Hepatic stellate cell (primary cell): ENCODE data around the gene CCDC47.

Source experiments
- DNase-seq: peaks from one replicate; pipeline ENCODE4 v3.0.0; 2011; ENCODE audit warnings: low spot score

CCDC47 gene

DNA sequence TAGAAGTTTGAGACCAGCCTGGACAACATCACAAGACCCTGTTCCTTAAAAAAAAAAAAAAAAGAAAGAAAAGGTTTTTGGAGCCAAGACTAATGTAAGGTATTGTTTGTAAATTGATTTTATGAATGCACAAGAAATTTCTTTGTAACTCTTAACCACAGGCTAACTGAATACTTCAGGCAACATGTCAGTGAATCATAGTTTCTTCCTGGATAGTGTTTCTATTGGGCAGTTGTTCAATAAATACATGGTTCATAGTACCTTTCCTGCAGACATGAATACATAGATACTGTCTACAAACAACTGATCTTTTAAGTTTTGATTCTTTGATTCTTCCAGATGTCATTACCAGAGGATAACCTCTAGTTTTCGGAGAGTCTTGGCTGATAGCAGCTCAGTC lies 12.2 kb upstream of the CCDC47 start:
- DNase-seq: peak; percentile 40

DNA sequence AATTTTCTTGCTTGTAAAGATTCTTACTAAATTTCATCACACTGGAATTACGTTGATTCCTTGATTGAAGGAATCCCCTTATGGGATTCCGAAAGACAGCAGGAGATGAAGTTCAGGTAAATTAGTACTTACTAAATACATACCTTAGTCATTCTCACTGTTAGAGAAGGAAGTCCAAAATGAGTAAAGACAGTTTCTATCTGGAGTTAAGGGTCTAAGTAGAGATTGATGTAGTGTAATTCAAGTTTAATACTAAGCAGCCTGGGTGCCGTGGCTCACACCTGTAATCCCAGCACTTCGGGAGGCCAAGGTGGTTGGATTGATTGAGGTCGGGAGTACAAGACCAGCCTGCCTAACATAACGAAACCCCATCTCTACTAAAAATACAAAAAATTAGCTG lies 10.1 kb upstream of the CCDC47 start:
- no peak for DNase-seq

GRCh38 chr17:63780928-63781327 lies 7.5 kb upstream of the CCDC47 start:
- no peak for DNase-seq

GRCh38 chr17:63780507-63780906 lies 7.1 kb upstream of the CCDC47 start:
- no peak for DNase-seq

GRCh38 chr17:63775420-63775819 lies 2.0 kb upstream of the CCDC47 start:
- no peak for DNase-seq

DNA sequence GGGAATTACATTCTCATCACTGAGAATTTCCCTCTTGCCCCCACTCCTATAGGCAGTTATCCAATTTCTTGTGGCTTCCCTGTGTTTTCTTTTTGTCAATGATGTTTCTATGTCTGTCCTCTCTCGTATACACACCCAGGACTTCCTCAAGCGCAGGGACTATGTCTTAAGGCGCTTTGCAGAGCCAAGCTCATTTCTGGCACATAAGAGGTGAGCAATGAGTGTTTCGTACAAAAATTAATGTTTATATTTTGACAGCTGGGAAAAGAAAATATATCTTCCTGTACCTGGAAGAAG lies 1.5 kb upstream of the CCDC47 start:
- DNase-seq: peak; percentile 21

GRCh38 chr17:63774141-63774968 lies 958 bp upstream of the CCDC47 start, which contains the start of gene DDX42:
Gene DDX42, plus strand, starts transcription at chr17:63774170. Its CDS starts 12,880 bp downstream, at chr17:63787050.
- peak; percentile 54 for DNase-seq

GRCh38 chr17:63772801-63773271 lies 561 bp downstream of the CCDC47 start:
- DNase-seq: peak; percentile 17

GRCh38 chr17:63768433-63768832 lies 5.0 kb downstream of the CCDC47 start:
- DNase-seq: no peak

DNA sequence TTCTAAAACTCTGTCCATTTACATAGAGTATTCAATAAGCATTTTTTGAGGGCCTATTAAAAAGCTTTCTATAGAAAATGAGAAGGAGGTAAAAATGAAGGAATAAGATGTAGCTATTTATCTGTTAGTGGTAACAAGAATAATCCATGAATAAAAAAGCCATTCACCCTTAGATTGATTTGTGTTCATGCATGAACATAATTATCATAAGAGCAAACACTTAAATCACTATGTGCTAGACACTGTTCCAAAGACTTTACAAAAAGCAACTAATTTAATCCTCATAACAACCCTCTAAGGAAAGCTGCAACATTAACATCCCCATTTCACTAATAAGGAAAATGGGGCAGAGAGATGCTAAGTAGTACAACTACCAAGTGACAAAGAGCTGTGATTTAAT lies 6.6 kb downstream of the CCDC47 start:
- no peak for DNase-seq

- no peak for DNase-seq
Measured at GRCh38 chr17:63764716-63765115, 8.7 kb downstream of the CCDC47 start.

DNA sequence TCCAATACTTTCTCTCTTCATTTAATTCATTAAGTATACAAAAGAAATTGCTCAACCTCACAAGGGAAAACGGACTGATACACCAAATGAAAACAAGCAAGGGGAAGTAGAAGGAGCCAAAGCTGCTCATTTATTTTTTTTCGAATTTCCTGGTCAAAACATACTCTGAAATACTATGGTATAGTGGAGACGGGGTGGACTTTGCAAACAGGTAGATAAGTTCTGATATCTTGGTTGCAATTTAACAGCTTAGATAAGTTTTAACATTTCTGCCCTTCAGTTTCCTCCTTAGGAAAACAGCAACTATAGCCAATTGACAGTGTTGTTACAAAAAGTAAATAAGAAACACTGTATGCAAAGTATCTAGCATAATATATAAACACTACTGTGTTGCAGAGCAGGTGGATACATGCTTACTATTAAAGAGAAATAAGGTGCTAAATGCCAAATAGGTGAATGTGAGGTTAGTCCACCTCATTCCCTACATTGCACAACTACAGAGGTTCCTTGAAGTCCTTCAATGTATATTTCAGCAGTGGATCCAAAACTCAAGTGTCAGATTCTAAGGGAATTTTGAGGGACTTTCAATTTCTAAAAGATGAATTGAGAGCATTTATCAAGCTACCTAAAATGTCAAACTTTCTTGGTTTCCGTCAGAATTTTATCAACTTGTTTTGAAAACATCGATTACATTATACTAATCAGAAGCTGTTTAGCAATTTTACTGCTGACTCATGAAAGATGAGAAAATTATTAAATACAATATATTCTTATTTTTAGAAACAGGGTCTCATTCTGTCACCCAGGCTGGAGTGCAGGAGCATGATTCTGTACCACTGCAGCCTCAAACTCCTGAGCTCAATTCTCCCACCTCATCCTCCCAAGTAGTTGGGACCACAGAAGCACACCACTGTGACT lies 11.0 kb downstream of the CCDC47 start:
- no peak for DNase-seq

DNA sequence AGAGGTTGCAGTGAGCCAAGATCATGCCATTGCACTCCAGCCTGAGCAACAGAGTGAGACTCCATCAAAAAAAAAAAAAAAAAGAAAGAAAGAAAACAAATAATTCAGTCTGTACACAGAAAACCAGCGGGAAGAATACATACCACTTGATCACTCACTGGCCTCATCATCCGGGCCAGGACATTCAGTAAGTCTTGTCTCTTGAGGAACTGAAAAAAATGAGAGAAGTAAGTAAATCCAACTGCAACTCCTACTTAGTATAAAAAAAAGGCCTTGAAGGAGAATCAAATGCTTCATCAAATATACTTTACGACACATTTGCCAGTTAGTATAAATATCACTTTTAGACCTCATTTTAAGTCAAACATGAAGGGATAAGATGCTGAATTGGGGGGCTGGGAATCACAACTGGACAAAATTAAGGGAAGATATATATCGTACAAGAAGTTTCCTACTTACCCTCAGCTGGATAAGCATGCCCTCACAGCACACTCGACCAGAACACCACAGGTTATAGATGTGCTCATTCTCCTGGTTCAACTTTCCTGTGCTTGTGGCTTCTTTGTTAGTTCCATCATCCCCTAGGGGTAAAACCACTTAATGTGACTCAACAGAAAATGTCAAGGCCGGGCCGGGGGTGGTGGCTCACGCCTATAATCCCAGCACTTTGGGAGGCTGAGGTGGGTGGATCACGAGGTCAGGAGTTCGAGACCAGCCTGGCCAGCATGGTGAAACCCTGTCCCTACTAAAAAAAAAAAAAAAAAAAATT lies 12.4 kb downstream of the CCDC47 start:
- no peak for DNase-seq

GRCh38 chr17:63758428-63758827 lies 15.0 kb downstream of the CCDC47 start:
- no peak for DNase-seq

- DNase-seq: no peak
Measured at GRCh38 chr17:63754046-63754445, 19.4 kb downstream of the CCDC47 start.

DNA sequence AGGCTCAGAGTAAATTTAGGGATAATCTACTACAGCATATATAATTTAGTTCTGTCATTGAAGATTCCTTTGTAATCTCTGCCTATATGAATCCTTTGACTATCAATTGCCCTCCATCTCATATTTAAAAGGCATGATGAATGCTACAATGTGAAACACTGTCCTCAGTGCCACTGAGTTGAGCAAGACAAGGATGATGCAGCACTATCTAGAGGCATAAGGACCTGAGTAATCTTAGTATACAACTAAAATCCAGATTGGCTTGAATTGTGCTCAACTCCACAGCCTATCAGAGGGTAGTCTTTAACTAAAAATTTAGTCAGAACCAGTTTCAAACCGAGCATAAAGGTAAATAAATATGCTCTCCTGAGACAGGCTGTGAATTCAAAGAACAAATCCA lies 20.2 kb downstream of the CCDC47 start:
- DNase-seq: no peak

DNA sequence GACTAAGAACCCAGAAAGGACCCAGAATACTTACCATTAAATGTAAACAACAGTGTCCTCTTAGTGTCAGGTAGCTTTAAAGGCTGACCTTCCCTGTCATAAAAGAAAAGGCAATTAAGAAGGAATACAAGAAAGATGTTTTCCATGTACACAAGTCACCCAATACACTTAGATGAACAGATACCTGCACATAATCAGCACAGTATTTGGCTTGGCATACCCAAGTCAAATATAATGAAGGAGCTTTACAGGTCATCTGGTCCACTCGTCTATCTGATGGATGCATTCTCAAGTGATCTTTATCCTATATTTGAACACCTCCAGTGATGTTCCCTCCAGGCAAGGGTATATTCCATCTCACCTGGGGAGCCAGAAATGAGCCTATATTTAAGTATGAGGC lies 20.7 kb downstream of the CCDC47 start:
- DNase-seq: no peak

DNA sequence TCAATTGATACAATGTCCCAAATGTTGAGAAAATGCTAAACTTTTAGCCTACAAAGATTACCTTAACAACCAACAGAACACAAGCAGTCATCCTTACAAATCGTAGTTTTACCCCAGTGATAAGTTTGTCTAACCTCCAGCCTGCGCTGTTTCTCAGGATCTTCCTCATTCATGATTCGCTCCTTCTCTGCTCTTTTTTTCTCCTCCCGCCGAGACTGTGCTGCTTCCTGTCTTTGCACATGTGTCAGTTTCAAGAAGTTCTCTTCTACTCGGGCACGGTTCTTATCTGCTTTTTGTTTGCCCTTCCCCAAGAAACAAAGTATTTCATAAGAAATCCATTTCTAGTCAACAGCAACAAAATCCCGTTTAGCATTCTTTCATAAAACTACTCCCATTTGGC lies 21.6 kb downstream of the CCDC47 start:
- no peak for DNase-seq

- peak; percentile 96 for DNase-seq
Measured at GRCh38 chr17:63741408-63742173, 31.8 kb downstream of the CCDC47 start, which contains the start of gene STRADA. Gene STRADA, minus strand, starts transcription at chr17:63741799. Its CDS starts 13,430 bp downstream, at chr17:63728369.

DNA sequence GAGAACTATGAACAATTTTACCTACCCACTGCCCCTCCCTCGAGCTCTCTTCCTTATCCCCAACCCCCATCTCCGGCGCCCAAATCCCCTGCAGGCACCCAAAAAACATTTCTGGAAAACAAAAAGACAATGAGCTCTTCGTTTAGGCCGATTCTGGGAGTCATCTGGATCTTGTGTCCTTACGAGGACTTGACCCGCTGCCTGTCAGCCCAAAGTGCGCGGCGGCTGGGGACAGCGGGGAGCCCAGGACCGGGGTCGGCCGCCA lies 32.3 kb downstream of the CCDC47 start:
- DNase-seq: no peak

GRCh38 chr17:63740464-63741142 lies 32.8 kb downstream of the CCDC47 start:
- peak; percentile 5 for DNase-seq
